KOPT-K1 (cell line): Measurements from ENCODE around the gene TMED10.
A peak's percentile ranks its signal among the peaks of the same experiment; 100 is the strongest.
"Not testable (repeated sequence)": the region's sequence is repeated elsewhere in the genome, so short reads cannot be mapped to it uniquely, and the experiment has no call there.

Experiments
- H3K27ac ChIP-seq: fragments of 200-600 bp; sonication (generic); 2 replicates; pipeline ENCODE4 v1.5.1; 2016; ENCODE audit warnings: antibody characterized with exemption, mild to moderate bottlenecking, low read depth, low read length; ENCODE audit not compliant: poor library complexity, severe bottlenecking
- H3K36me3 ChIP-seq: fragments of 200-600 bp; sonication (generic); 2 replicates; pipeline ENCODE4 v1.5.1; 2017; ENCODE audit warnings: antibody characterized with exemption, mild to moderate bottlenecking, low read length, moderate library complexity; ENCODE audit not compliant: insufficient read depth
- H3K9me3 ChIP-seq: fragments of 200-600 bp; sonication (generic); 2 replicates; pipeline ENCODE4 v1.5.1; 2017; ENCODE audit warnings: antibody characterized with exemption, low read length, mild to moderate bottlenecking; ENCODE audit not compliant: insufficient read depth, poor library complexity, severe bottlenecking

The TMED10 gene

GRCh38 chr14:75183225-75183624 is 6.8 kb upstream of the TMED10 start:
- H3K36me3 ChIP-seq: no peaks in the 10 kb centered on the region
- no peaks in the 10 kb centered on the region for H3K9me3 ChIP-seq
- H3K27ac ChIP-seq: no peak overlapping the region

GRCh38 chr14:75182821-75183220 is 6.4 kb upstream of the TMED10 start:
- H3K27ac ChIP-seq: no peak overlapping the region
- no peaks in the 10 kb centered on the region for H3K9me3 ChIP-seq
- H3K36me3 ChIP-seq: no peaks in the 10 kb centered on the region

GRCh38 chr14:75182163-75182562 is 5.8 kb upstream of the TMED10 start:
- not testable (repeated sequence) for H3K9me3 ChIP-seq, H3K27ac ChIP-seq, H3K36me3 ChIP-seq

GRCh38 chr14:75181293-75182062 is 5.1 kb upstream of the TMED10 start:
- H3K9me3 ChIP-seq: no peaks in the 10 kb centered on the region
- no peak overlapping the region for H3K27ac ChIP-seq
- H3K36me3 ChIP-seq: no peaks in the 10 kb centered on the region

GRCh38 chr14:75175677-75176141 is 703 bp downstream of the TMED10 start:
- Histone ChIP-seq H3K9me3 (no peaks in the 10 kb centered on the region), H3K27ac (peak overlapping the region; percentile 91)

GRCh38 chr14:75174066-75174465 is 2.3 kb downstream of the TMED10 start:
- Histone ChIP-seq H3K36me3 (peaks cover 4% of the 10 kb centered on the region; the same call in 1 of the 2 replicates), H3K9me3 (no peaks in the 10 kb centered on the region), H3K27ac (peak overlapping the region; percentile 91)

More at GRCh38 chr14:75175677-75176141, 703 bp downstream of the TMED10 start:
- H3K36me3 ChIP-seq: peaks cover 4% of the 10 kb centered on the region; the same call in 1 of the 2 replicates

- Histone ChIP-seq H3K36me3 (peaks cover 4% of the 10 kb centered on the region; the same call in 1 of the 2 replicates), H3K9me3 (no peaks in the 10 kb centered on the region), H3K27ac (no peak overlapping the region)
Observed at GRCh38 chr14:75170772-75171171, 5.6 kb downstream of the TMED10 start.

GRCh38 chr14:75168586-75169335 is 7.7 kb downstream of the TMED10 start:
- peaks cover 4% of the 10 kb centered on the region; the same call in 1 of the 2 replicates for H3K36me3 ChIP-seq
- H3K9me3 ChIP-seq: no peaks in the 10 kb centered on the region
- no peak overlapping the region for H3K27ac ChIP-seq

- no peak overlapping the region for H3K27ac ChIP-seq
- no peaks in the 10 kb centered on the region for H3K9me3 ChIP-seq
- H3K36me3 ChIP-seq: peaks cover 2% of the 10 kb centered on the region; the same call in 1 of the 2 replicates
Observed at GRCh38 chr14:75167325-75167724, 9.1 kb downstream of the TMED10 start.

- H3K36me3 ChIP-seq: peaks cover 7% of the 10 kb centered on the region
- no peaks in the 10 kb centered on the region for H3K9me3 ChIP-seq
- no peak overlapping the region for H3K27ac ChIP-seq
Observed at GRCh38 chr14:75165586-75166391, 10.6 kb downstream of the TMED10 start.

GRCh38 chr14:75164809-75165208 is 11.6 kb downstream of the TMED10 start:
- Histone ChIP-seq H3K36me3 (peaks cover 7% of the 10 kb centered on the region), H3K27ac (no peak overlapping the region)

GRCh38 chr14:75163677-75164076 is 12.7 kb downstream of the TMED10 start:
- H3K27ac ChIP-seq: no peak overlapping the region
- no peaks in the 10 kb centered on the region for H3K9me3 ChIP-seq
- H3K36me3 ChIP-seq: peaks cover 7% of the 10 kb centered on the region

More at GRCh38 chr14:75164809-75165208, 11.6 kb downstream of the TMED10 start:
- H3K9me3 ChIP-seq: no peaks in the 10 kb centered on the region

- Histone ChIP-seq H3K27ac (no peak overlapping the region), H3K36me3 (peaks cover 7% of the 10 kb centered on the region), H3K9me3 (no peaks in the 10 kb centered on the region)
Observed at GRCh38 chr14:75162631-75163030, 13.8 kb downstream of the TMED10 start.

GRCh38 chr14:75158843-75159614 is 17.4 kb downstream of the TMED10 start:
- Histone ChIP-seq H3K9me3 (no peaks in the 10 kb centered on the region), H3K36me3 (peaks cover 7% of the 10 kb centered on the region), H3K27ac (no peak overlapping the region)
